ENCODE data around the gene SBF1.

DNA sequence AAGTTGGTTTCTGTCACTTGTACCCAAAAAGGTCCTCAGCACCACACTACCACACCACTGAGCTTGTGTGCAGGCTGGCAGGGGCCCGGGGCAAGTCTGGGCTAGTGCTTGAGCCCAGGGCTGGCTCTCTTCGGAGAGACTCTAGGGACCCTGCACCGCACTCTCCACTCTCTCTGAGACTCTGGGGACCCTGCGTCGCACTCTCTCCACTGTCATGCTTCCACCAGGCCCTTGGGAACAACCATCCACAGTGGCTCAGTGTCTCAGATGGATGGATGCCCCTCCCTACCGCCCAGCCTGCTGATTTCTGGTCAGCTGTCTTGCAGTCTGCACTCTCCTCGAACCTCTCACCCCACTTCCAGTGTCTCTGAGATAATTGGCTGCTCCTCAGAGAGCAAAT, 2.0 kb upstream of the SBF1 start:
- TF ChIP-seq, protein P1, sequence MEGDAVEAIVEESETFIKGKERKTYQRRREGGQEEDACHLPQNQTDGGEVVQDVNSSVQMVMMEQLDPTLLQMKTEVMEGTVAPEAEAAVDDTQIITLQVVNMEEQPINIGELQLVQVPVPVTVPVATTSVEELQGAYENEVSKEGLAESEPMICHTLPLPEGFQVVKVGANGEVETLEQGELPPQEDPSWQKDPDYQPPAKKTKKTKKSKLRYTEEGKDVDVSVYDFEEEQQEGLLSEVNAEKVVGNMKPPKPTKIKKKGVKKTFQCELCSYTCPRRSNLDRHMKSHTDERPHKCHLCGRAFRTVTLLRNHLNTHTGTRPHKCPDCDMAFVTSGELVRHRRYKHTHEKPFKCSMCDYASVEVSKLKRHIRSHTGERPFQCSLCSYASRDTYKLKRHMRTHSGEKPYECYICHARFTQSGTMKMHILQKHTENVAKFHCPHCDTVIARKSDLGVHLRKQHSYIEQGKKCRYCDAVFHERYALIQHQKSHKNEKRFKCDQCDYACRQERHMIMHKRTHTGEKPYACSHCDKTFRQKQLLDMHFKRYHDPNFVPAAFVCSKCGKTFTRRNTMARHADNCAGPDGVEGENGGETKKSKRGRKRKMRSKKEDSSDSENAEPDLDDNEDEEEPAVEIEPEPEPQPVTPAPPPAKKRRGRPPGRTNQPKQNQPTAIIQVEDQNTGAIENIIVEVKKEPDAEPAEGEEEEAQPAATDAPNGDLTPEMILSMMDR (IDR thresholded peaks at IDR 0.05) = no peak
- TF ChIP-seq POLR2AphosphoS5 (IDR thresholded peaks at IDR 0.05) = no peak
- no peak for TF ChIP-seq POLR2A (IDR thresholded peaks at IDR 0.05)

Data from gastroesophageal sphincter (tissue), 3 donors.